GM18517 (cell line): Measurements from ENCODE around the gene TMC6.

Source experiments
- ATAC-seq: cut with Tn5 transposase; IDR thresholded peaks from one replicate; pipeline ENCODE4 v1.9.1; 2021; ENCODE audit warnings: mild to moderate bottlenecking, moderate library complexity; ENCODE audit not compliant: unreplicated experiment

TMC6 gene

DNA sequence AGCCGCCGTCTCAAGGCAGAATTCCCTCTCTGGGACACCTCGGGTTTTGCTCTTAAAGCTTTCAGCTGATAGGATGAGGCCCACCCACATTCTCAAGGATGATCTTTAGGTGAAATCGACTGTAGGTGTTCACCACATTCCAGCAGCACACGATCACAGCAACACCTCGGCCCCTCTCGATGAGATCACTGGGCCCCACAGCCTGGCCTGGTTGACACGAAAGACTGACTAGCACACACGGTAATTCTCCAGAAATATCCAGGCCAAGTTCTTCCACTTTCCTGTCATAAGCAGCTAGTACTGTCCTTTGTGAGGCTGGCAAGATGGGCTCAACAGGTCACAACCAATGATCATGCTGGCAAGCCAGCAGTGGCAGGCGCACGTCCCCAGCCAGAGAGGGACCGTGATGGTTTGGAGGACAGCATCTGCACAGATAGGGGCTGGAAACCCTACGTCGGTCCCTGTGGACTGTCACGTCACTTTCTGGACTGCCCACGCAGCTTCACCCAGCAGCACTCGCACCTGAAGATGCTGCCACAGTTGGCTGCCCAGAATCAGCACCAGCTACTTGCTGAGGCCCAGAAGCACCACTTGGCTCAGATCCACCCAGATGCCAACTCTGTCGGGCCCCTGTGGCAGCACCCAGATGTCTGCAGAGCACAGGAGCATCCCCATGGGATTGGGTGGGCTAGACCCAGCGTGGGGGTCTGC lies 17.4 kb downstream of the TMC6 start:
- no peak for ATAC-seq

DNA sequence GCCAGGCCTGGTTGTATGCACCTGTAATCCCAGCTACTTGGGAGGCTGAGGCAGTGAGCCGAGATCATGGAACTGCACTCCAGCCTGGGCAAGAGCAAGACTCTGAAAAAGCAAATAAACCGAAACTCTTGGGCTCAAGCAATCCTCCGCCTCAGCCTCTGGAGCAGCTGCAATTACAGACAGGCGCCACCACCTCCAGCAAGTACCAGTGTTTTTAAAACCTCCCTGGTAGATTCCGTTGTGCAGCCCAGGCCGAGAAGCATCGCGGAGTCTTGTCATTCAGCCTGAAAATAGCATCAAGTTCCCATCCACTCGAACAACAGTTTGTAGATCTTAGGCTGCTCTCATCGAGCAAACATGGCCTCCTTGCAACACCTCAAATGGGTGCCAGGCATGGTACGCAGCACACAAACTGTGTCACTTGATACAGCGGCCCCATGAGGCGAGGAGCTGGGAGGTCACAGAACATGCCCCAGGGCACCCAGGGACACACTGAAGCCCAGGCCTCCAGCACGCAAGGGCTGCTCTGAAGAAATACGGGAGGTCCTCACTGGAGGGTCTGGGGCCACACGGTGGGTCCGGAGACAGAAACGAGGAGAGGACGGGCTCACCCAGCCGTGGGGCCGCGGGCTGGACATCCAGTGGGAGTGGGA lies 18.1 kb downstream of the TMC6 start:
- ATAC-seq = no peak

DNA sequence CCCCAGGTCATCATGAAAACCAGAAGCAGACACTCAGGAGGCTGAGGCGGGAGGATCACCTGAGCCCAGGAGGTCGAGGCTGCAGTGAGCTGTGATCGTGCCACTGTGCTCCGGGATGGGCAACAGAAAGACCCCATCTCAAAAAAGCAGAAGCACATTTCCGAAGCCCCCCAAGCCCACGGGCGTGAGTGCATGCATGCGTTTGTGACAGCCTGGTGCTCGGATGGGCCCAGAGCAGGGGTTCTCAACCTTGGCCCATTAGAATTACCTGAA lies 19.1 kb downstream of the TMC6 start:
- no peak for ATAC-seq

- no peak for ATAC-seq
Measured at GRCh38 chr17:78108726-78109488, 19.6 kb downstream of the TMC6 start.

GRCh38 chr17:78107976-78108725 lies 20.4 kb downstream of the TMC6 start:
- no peak for ATAC-seq

DNA sequence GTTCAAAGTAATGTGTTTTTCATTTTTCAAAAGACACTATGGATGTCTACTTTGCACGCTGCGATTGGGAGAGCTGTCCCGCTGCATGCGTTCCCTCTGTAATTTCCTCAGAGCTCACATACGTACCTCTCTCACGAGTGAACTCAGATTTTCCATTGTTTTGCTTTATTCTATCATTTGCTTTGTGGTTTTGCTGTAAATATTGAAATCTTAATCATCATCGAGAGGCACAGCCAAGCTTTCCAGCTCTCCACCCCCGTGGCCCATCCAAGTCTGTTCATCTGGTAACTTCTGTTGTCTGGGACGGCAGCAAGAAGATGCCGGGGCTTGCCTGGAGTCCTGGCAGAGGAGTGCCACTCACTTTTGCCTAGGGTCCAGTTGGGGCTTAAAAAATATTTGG lies 21.1 kb downstream of the TMC6 start:
- no peak for ATAC-seq

- ATAC-seq = no peak
Measured at GRCh38 chr17:78106211-78106610, 22.3 kb downstream of the TMC6 start.

DNA sequence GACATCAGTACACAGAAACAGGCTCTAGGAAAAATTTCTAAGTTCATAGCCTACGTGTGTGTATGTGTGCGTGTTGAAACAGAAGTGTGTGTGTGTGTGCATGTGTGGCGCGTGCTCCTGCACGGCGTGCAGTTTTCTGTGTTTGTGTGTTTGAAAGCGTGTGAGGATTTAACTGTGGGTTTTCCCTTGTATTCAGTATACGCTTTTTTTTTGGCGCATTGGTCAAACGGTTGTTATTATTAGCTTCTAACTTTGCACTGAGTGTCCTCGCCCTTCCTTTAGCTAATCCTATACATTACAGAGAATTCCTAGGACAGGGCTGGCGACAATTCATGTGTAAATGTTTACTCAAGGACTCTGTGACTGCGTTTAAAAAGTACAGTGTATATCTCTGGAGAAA lies 23.0 kb downstream of the TMC6 start:
- no peak for ATAC-seq

DNA sequence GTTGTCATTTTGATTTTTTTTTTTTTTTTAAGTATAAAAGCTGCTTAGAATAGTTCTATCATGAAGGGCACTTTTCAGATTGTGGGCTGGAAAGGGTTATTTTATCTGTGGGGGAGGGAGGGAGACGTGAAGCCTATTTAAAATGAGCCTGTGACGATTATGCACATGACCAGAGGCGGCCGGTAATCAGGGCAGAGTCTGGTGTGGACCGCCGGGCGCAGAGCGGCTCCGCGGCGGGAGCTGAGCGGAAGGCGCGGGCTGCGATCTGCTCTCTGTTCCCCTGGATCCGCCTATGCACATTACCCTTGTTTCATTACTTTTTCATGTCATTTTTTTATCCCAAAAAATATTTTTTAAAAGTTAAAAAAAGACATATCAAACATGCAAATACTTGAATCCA lies 23.5 kb downstream of the TMC6 start:
- ATAC-seq = no peak

DNA sequence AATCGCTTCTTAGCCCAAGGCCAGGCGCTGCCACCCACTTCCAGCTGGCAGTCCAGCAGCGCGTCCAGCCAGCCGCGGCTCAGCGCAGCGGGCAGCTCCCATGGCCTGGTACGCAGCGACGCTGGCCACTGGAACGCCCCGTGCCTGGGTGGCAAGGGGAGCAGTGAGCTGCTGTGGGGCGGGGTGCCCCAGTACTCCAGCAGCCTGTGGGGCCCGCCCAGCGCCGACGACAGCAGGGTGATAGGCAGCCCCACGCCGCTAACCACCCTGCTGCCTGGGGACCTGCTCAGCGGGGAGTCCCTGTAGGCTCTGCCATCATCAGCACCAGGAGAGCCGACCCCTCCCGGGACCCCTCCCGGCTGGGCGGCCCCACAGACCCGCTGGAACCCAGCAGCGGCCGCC lies 24.0 kb downstream of the TMC6 start:
- ATAC-seq = no peak

- ATAC-seq = no peak
Measured at GRCh38 chr17:78103311-78103710, 25.2 kb downstream of the TMC6 start.

DNA sequence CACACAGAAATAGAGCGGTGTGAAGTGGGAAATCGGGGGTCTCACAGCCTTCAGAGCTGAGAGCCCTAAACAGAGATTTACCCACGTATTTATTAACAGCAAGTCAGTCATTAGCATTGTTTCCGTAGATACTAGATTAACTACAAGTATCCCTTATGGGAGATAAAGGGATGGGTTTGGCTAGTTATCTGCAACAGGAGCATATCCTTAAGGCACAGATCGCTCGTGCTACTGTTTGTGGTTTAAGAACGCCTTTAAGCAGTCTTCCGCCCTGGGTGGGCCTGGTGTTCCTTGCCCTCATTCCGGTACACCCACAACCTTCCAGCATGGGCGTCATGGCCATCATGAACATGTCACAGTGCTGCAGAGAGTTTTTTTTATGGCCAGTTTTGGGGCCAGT lies 27.0 kb downstream of the TMC6 start:
- no peak for ATAC-seq

GRCh38 chr17:78101112-78101511 lies 27.4 kb downstream of the TMC6 start:
- ATAC-seq = no peak

GRCh38 chr17:78096093-78096492 lies 32.5 kb downstream of the TMC6 start:
- no peak for ATAC-seq

DNA sequence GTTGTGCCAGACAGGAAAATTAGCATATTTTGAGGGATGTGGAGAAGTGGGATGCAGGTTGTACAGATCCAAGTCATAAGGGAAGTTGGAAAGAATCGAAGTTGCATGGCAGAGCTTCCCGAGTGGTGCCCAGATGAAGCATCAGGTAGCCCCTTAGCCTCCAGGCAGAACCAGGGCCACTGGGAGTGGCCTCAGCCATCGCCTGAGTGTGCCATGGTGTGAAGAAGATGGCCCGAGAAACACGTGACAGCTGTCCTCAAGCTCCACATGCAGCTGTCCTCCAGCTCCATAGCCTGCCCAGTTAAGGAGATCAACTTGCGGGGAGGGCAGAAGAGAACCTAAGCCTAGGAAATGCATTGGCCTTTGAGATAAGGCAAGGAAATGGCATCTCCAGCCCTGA lies 33.5 kb downstream of the TMC6 start:
- no peak for ATAC-seq

- ATAC-seq = no peak
Measured at GRCh38 chr17:78092794-78093324, 35.7 kb downstream of the TMC6 start.

DNA sequence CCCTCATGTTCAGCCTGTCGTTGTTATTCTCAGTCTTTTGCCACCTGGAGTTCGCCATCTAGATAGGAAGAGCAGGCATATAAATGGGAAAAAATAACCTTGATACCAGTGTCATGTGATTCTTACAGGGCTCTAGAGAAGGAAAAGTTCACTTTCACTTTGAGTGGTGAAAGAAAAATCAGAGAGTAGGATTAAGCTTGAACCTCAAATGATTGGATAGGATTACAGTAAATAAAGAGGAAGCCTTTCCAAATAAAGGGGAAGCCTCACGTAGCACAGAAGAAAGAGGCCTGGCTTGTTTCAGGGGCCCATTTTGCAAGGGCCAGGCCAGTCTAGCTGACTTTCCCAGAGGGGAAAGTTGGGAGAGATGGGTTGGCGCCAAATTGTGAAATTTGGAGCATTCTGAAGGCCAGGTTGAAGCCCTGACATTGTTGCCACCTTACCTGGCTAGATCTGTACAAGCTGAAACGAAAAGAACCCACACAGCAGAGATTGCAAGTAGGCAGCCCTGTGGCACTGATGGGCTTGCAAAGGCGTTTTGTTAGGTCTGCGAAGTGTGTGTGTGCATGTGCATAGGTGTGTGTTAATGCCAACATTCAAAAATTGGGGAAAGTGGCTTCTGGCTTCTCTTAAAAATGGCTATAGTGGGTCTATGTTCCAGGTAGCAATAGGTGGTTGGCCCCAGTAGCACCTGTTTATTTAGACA lies 38.8 kb downstream of the TMC6 start:
- no peak for ATAC-seq

GRCh38 chr17:78088529-78088928 lies 40.0 kb downstream of the TMC6 start:
- ATAC-seq = no peak

- no peak for ATAC-seq
Measured at GRCh38 chr17:78086740-78087139, 41.8 kb downstream of the TMC6 start.

- no peak for ATAC-seq
Measured at GRCh38 chr17:78082988-78083387, 45.6 kb downstream of the TMC6 start.
